ENCODE data around the gene CHTOP.

Gene CHTOP

GRCh38 chr1:153673511-153673910 lies 39.6 kb downstream of the CHTOP start:
- H3K4me3 ChIP-seq (ENCODE audit: low read depth, low read length) = no peak overlapping the region
- no peak for DNase-seq (ENCODE audit: low read depth)
- TF ChIP-seq CTCF (IDR thresholded peaks at IDR 0.05; ENCODE audit: low read depth, low read length, missing control alignments) = no peak

GRCh38 chr1:153677718-153678518 lies 44.1 kb downstream of the CHTOP start:
- TF ChIP-seq CTCF (IDR thresholded peaks at IDR 0.05; ENCODE audit: low read depth, low read length, missing control alignments) = peak; percentile 97
- H3K4me3 ChIP-seq (ENCODE audit: low read depth, low read length) = peak overlapping the region; percentile 42; the same call in 1 of the 2 replicates
- DNase-seq (ENCODE audit: low read depth) = no peak

GRCh38 chr1:153678519-153679336 lies 44.9 kb downstream of the CHTOP start, which contains the start of gene NPR1:
TSS of gene NPR1 (plus strand) at chr1:153678688. CDS start at chr1:153679109, 421 bp downstream.
- TF ChIP-seq CTCF (IDR thresholded peaks at IDR 0.05; ENCODE audit: low read depth, low read length, missing control alignments) = no peak

GRCh38 chr1:153679337-153680119 lies 45.7 kb downstream of the CHTOP start:
- peak overlapping the region; percentile 42 for H3K4me3 ChIP-seq (ENCODE audit: low read depth, low read length)
- DNase-seq (ENCODE audit: low read depth) = no peak
- peak; percentile 31 for TF ChIP-seq CTCF (IDR thresholded peaks at IDR 0.05; ENCODE audit: low read depth, low read length, missing control alignments)

More at GRCh38 chr1:153678519-153679336, 44.9 kb downstream of the CHTOP start, which contains the start of gene NPR1:
- H3K4me3 ChIP-seq (ENCODE audit: low read depth, low read length) = peak within 1 kb of the TSS; percentile 42
- DNase-seq (ENCODE audit: low read depth) = no peak

- TF ChIP-seq CTCF (IDR thresholded peaks at IDR 0.05; ENCODE audit: low read depth, low read length, missing control alignments) = no peak
- DNase-seq (ENCODE audit: low read depth) = no peak
- H3K4me3 ChIP-seq (ENCODE audit: low read depth, low read length) = no peak overlapping the region
Observed at GRCh38 chr1:153680120-153680403, 46.2 kb downstream of the CHTOP start.

GRCh38 chr1:153682730-153683129 lies 48.9 kb downstream of the CHTOP start:
- no peak for DNase-seq (ENCODE audit: low read depth)
- no peak for TF ChIP-seq CTCF (IDR thresholded peaks at IDR 0.05; ENCODE audit: low read depth, low read length, missing control alignments)
- no peak overlapping the region for H3K4me3 ChIP-seq (ENCODE audit: low read depth, low read length)

All from GM12864 (cell line).